HUES48 (cell line): ENCODE data around the gene FILIP1.

Experiments used
- H3K27ac ChIP-seq: one replicate; pipeline ENCODE4 v1.7.0; 2013; ENCODE audit warnings: low read depth, low read length, inconsistent platforms
- H3K27me3 ChIP-seq: 2 replicates; pipeline ENCODE4 v1.6.1; 2013; ENCODE audit warnings: mild to moderate bottlenecking, low read length; ENCODE audit not compliant: control insufficient read depth, insufficient read depth
- H3K36me3 ChIP-seq: 2 replicates; pipeline ENCODE4 v1.6.1; 2013; ENCODE audit warnings: low read length; ENCODE audit not compliant: control insufficient read depth, insufficient read depth
- H3K4me1 ChIP-seq: 2 replicates; pipeline ENCODE4 v1.6.1; 2013; ENCODE audit warnings: mild to moderate bottlenecking, low read length; ENCODE audit not compliant: control insufficient read depth, insufficient read depth
- H3K4me3 ChIP-seq: 2 replicates; pipeline ENCODE4 v1.5.1; 2013; ENCODE audit warnings: mild to moderate bottlenecking, low read depth, low read length
- H3K9ac ChIP-seq: 2 replicates; pipeline ENCODE4 v1.6.1; 2013; ENCODE audit warnings: mild to moderate bottlenecking, low read depth, low read length, moderate library complexity
- H3K9me3 ChIP-seq: 2 replicates; pipeline ENCODE4 v1.6.1; 2013; ENCODE audit warnings: low read length; ENCODE audit not compliant: control insufficient read depth, insufficient read depth

Gene FILIP1

GRCh38 chr6:75481936-75482593, 11.5 kb downstream of the FILIP1 start:
- no peak overlapping the region for H3K4me3 ChIP-seq
- no peak overlapping the region for H3K9ac ChIP-seq
- H3K4me1 ChIP-seq: peaks cover 32% of the 10 kb centered on the region
- H3K27me3 ChIP-seq: no peaks in the 10 kb centered on the region
- no peaks in the 10 kb centered on the region for H3K36me3 ChIP-seq
- no peak overlapping the region for H3K27ac ChIP-seq
- no peaks in the 10 kb centered on the region for H3K9me3 ChIP-seq

- H3K27me3 ChIP-seq: no peaks in the 10 kb centered on the region
- H3K4me1 ChIP-seq: peaks cover 32% of the 10 kb centered on the region
- no peak overlapping the region for H3K27ac ChIP-seq
- H3K4me3 ChIP-seq: no peak overlapping the region
- H3K9me3 ChIP-seq: no peaks in the 10 kb centered on the region
- H3K36me3 ChIP-seq: no peaks in the 10 kb centered on the region
- H3K9ac ChIP-seq: no peak overlapping the region
These were observed 12.2 kb downstream of the FILIP1 start for GRCh38 chr6:75481394-75481793.

- Histone ChIP-seq H3K27ac (no peak overlapping the region), H3K36me3 (no peaks in the 10 kb centered on the region), H3K9ac (no peak overlapping the region), H3K4me1 (peaks cover 32% of the 10 kb centered on the region), H3K27me3 (no peaks in the 10 kb centered on the region), H3K4me3 (no peak overlapping the region), H3K9me3 (no peaks in the 10 kb centered on the region)
These were observed 13.2 kb downstream of the FILIP1 start for GRCh38 chr6:75480425-75480824.

- Histone ChIP-seq H3K27me3 (no peaks in the 10 kb centered on the region), H3K9ac (no peak overlapping the region), H3K9me3 (no peaks in the 10 kb centered on the region), H3K4me1 (peaks cover 31% of the 10 kb centered on the region), H3K4me3 (no peak overlapping the region), H3K27ac (no peak overlapping the region), H3K36me3 (no peaks in the 10 kb centered on the region)
These were observed 13.9 kb downstream of the FILIP1 start for GRCh38 chr6:75479712-75480111.

GRCh38 chr6:75478929-75479328, 14.7 kb downstream of the FILIP1 start:
- H3K36me3 ChIP-seq: no peaks in the 10 kb centered on the region
- peaks cover 23% of the 10 kb centered on the region for H3K4me1 ChIP-seq
- H3K9ac ChIP-seq: no peak overlapping the region
- no peaks in the 10 kb centered on the region for H3K9me3 ChIP-seq
- H3K4me3 ChIP-seq: no peak overlapping the region
- no peak overlapping the region for H3K27ac ChIP-seq
- no peaks in the 10 kb centered on the region for H3K27me3 ChIP-seq

GRCh38 chr6:75472885-75473284, 20.7 kb downstream of the FILIP1 start:
- no peaks in the 10 kb centered on the region for H3K9me3 ChIP-seq
- H3K4me3 ChIP-seq: no peak overlapping the region
- no peak overlapping the region for H3K9ac ChIP-seq
- H3K27ac ChIP-seq: no peak overlapping the region
- H3K27me3 ChIP-seq: no peaks in the 10 kb centered on the region
- peaks cover 2% of the 10 kb centered on the region; the same call in 1 of the 2 replicates for H3K4me1 ChIP-seq
- no peaks in the 10 kb centered on the region for H3K36me3 ChIP-seq

- Histone ChIP-seq H3K9me3 (no peaks in the 10 kb centered on the region), H3K27ac (no peak overlapping the region), H3K9ac (no peak overlapping the region), H3K36me3 (no peaks in the 10 kb centered on the region), H3K4me3 (no peak overlapping the region), H3K4me1 (peaks cover 14% of the 10 kb centered on the region), H3K27me3 (no peaks in the 10 kb centered on the region)
These were observed 25.6 kb downstream of the FILIP1 start for GRCh38 chr6:75467966-75468365.

- H3K4me3 ChIP-seq: no peak overlapping the region
- no peaks in the 10 kb centered on the region for H3K27me3 ChIP-seq
- H3K4me1 ChIP-seq: peaks cover 14% of the 10 kb centered on the region
- no peaks in the 10 kb centered on the region for H3K9me3 ChIP-seq
- no peak overlapping the region for H3K27ac ChIP-seq
- no peaks in the 10 kb centered on the region for H3K36me3 ChIP-seq
- no peak overlapping the region for H3K9ac ChIP-seq
These were observed 26.3 kb downstream of the FILIP1 start for GRCh38 chr6:75467284-75467683.

GRCh38 chr6:75466636-75467035, 27.0 kb downstream of the FILIP1 start:
- Histone ChIP-seq H3K9ac (no peak overlapping the region), H3K36me3 (no peaks in the 10 kb centered on the region), H3K4me3 (no peak overlapping the region), H3K9me3 (no peaks in the 10 kb centered on the region), H3K4me1 (peaks cover 14% of the 10 kb centered on the region), H3K27me3 (no peaks in the 10 kb centered on the region), H3K27ac (no peak overlapping the region)

GRCh38 chr6:75463908-75464307, 29.7 kb downstream of the FILIP1 start:
- Histone ChIP-seq H3K36me3 (no peaks in the 10 kb centered on the region), H3K27me3 (no peaks in the 10 kb centered on the region), H3K27ac (no peak overlapping the region), H3K4me1 (peaks cover 14% of the 10 kb centered on the region), H3K4me3 (no peak overlapping the region), H3K9me3 (no peaks in the 10 kb centered on the region), H3K9ac (no peak overlapping the region)

GRCh38 chr6:75463061-75463460, 30.5 kb downstream of the FILIP1 start:
- Histone ChIP-seq H3K27me3 (no peaks in the 10 kb centered on the region), H3K9me3 (no peaks in the 10 kb centered on the region), H3K4me1 (peaks cover 14% of the 10 kb centered on the region), H3K27ac (no peak overlapping the region), H3K9ac (no peak overlapping the region), H3K4me3 (no peak overlapping the region), H3K36me3 (no peaks in the 10 kb centered on the region)
